OCI-LY7 (cell line): ENCODE results near the gene PPP2R5C.

Experiments
- CTCF ChIP-seq: fragments of 200-600 bp; sonication (generic); conservative IDR thresholded peaks from 2 replicates; pipeline ENCODE4 v1.5.1; 2014; ENCODE audit warnings: mild to moderate bottlenecking, antibody characterized with exemption, low read length, moderate library complexity, mixed read lengths
- EZH2phosphoT487 ChIP-seq: fragments of 200-600 bp; sonication (generic); IDR thresholded peaks from 2 replicates; pipeline ENCODE4 v1.6.1; 2018; ENCODE audit warnings: low read depth, borderline replicate concordance, mild to moderate bottlenecking, mixed run types, antibody characterized with exemption, low read length, moderate library complexity, mixed read lengths

GRCh38 chr14:101784631-101785030, 23.1 kb downstream of the PPP2R5C start:
- TF ChIP-seq CTCF (no peak), EZH2phosphoT487 (no peak)
